ENCODE data around the gene SCAND1.

The SCAND1 gene

GRCh38 chr20:35947907-35948306, 6.4 kb downstream of the SCAND1 start:
- Mint-ChIP-seq H3K4me1 (ENCODE audit: low read depth) (peaks cover 20% of the 10 kb centered on the region), H3K27me3 (no peaks in the 10 kb centered on the region), H3K4me3 (no peak overlapping the region), H3K9me3 (ENCODE audit: low read depth) (no peaks in the 10 kb centered on the region), H3K27ac (peak overlapping the region; percentile 50), H3K36me3 (peaks cover 6% of the 10 kb centered on the region)

DNA sequence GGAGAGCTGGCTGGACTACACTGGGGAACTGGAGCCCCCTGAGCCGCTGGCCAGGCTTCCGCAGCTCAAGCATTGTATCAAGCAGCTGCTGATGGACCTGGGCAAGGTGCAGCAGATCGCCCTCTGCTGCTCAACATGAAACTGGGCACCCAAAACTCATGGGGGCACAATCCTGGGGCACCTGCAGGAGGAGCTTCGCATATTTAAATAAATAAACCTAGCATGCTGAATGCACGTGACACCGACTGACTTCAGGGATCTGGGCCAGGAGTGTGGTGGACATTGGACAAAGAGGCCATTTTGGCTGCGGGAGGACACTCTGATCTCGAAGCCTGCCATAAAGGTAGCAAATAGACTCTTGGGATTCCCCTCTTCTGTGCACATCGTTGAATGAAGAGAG, 6.8 kb downstream of the SCAND1 start:
- Mint-ChIP-seq H3K27ac (peak overlapping the region; percentile 50), H3K4me1 (ENCODE audit: low read depth) (peaks cover 16% of the 10 kb centered on the region), H3K36me3 (peaks cover 3% of the 10 kb centered on the region), H3K4me3 (no peak overlapping the region), H3K9me3 (ENCODE audit: low read depth) (no peaks in the 10 kb centered on the region), H3K27me3 (no peaks in the 10 kb centered on the region)

DNA sequence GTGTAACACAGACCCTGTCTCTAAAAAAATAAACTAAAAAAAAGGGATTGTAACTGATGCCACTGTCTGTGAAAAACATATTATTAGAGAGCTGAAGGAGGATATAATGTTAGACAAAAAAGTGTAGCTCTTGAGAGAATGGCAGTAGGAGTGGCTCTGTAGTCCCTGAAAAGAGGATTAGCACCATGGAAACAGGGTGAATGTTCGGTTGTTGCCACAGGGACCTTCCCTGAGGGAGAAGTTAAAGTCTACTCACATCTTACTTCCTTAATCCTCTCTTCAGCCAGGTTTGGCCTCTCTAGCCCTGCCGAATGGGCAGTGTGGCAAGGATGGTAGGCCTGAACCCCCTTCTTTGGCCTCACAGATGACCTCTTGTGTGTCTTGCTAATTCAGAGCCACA, 12.1 kb downstream of the SCAND1 start:
- Mint-ChIP-seq H3K27me3 (no peaks in the 10 kb centered on the region), H3K4me1 (ENCODE audit: low read depth) (no peaks in the 10 kb centered on the region), H3K36me3 (no peaks in the 10 kb centered on the region), H3K4me3 (no peak overlapping the region), H3K27ac (peak overlapping the region; percentile 34), H3K9me3 (ENCODE audit: low read depth) (no peaks in the 10 kb centered on the region)

DNA sequence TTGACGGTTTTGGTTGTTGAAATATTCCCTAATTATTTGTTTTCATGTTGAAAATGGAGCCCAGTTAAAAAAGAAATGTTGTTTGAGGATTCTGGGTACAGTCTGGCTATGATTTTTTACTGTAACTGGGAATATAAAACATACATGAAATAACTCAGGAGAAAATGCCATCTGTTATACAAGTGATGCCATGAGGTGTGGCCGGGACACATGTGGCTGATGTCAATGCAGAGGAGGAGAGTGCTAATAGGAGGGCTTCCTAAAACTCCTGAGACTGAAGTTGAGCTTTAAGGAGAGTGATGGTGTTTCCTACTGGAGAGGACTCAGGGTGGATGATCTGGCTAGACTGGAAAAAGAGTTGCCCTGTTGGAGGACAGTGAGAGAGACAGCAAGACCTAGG, 12.7 kb downstream of the SCAND1 start:
- Mint-ChIP-seq H3K27ac (peak overlapping the region; percentile 43), H3K4me3 (no peak overlapping the region), H3K9me3 (ENCODE audit: low read depth) (no peaks in the 10 kb centered on the region), H3K4me1 (ENCODE audit: low read depth) (no peaks in the 10 kb centered on the region), H3K36me3 (no peaks in the 10 kb centered on the region), H3K27me3 (no peaks in the 10 kb centered on the region)

GRCh38 chr20:35939264-35939663, 15.0 kb downstream of the SCAND1 start:
- Mint-ChIP-seq H3K4me3 (no peak overlapping the region), H3K4me1 (ENCODE audit: low read depth) (no peaks in the 10 kb centered on the region), H3K9me3 (ENCODE audit: low read depth) (no peaks in the 10 kb centered on the region), H3K27me3 (no peaks in the 10 kb centered on the region), H3K36me3 (no peaks in the 10 kb centered on the region), H3K27ac (no peak overlapping the region)

DNA sequence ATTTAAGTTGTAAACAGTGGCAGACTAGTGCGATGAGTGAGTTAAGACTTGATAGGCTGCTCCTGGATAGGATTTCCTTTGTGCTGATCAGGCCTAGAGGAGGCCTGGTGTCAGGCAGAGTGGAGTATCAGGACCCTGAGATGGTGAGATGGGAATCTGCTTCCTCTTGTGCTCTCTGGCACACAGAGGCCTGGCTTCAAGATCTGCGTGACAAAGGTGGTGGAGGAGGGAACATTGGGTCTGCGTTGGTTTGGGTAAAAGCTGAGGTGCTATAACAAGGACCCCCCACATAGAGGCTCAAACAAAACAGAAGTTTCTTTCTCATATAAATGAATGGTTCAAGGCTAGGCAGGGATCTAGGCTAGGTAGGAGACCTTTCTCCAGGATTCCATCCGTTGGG, 20.3 kb downstream of the SCAND1 start:
- H3K9me3 Mint-ChIP-seq (ENCODE audit: low read depth) = no peaks in the 10 kb centered on the region
- no peaks in the 10 kb centered on the region for H3K27me3 Mint-ChIP-seq
- H3K4me1 Mint-ChIP-seq (ENCODE audit: low read depth) = no peaks in the 10 kb centered on the region
- H3K27ac Mint-ChIP-seq = peak overlapping the region; percentile 50
- H3K4me3 Mint-ChIP-seq = no peak overlapping the region
- H3K36me3 Mint-ChIP-seq = peaks cover 7% of the 10 kb centered on the region

- Mint-ChIP-seq H3K27me3 (no peaks in the 10 kb centered on the region), H3K4me1 (ENCODE audit: low read depth) (no peaks in the 10 kb centered on the region), H3K27ac (peak overlapping the region; percentile 25)
Observed at GRCh38 chr20:35929301-35929700, 25.0 kb downstream of the SCAND1 start.

DNA sequence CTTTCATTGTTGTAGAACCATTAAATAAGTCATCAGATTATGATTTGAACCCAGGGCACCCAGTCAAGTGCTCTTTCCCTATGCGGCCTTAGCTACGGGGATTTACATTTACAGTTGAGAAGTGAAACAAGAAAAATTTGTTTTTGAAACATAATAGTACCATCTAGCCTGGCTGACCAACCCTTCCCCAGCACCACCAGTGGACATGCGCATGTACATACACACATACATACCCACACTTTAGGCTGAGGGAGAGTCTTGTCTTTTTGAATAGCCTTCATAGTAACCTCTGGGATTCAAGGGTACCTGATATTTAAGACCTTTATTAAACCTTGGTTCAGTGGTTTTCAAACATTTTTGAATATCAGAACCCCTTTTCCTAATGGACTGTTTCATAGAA, 33.8 kb downstream of the SCAND1 start:
- H3K4me1 Mint-ChIP-seq (ENCODE audit: low read depth) = no peaks in the 10 kb centered on the region
- no peaks in the 10 kb centered on the region for H3K9me3 Mint-ChIP-seq (ENCODE audit: low read depth)

More at GRCh38 chr20:35929301-35929700, 25.0 kb downstream of the SCAND1 start:
- Mint-ChIP-seq H3K9me3 (ENCODE audit: low read depth) (no peaks in the 10 kb centered on the region), H3K36me3 (peaks cover 12% of the 10 kb centered on the region), H3K4me3 (no peak overlapping the region)

GRCh38 chr20:35918021-35918420, 36.3 kb downstream of the SCAND1 start:
- H3K36me3 Mint-ChIP-seq = no peaks in the 10 kb centered on the region
- no peaks in the 10 kb centered on the region for H3K4me1 Mint-ChIP-seq (ENCODE audit: low read depth)
- H3K27ac Mint-ChIP-seq = no peak overlapping the region
- H3K9me3 Mint-ChIP-seq (ENCODE audit: low read depth) = no peaks in the 10 kb centered on the region
- H3K4me3 Mint-ChIP-seq = no peak overlapping the region
- no peaks in the 10 kb centered on the region for H3K27me3 Mint-ChIP-seq

More for the DNA sequence above, 33.8 kb downstream of the SCAND1 start:
- H3K27ac Mint-ChIP-seq = no peak overlapping the region
- H3K36me3 Mint-ChIP-seq = no peaks in the 10 kb centered on the region
- no peaks in the 10 kb centered on the region for H3K27me3 Mint-ChIP-seq
- H3K4me3 Mint-ChIP-seq = no peak overlapping the region

- Mint-ChIP-seq H3K27ac (no peak overlapping the region), H3K4me3 (no peak overlapping the region), H3K9me3 (ENCODE audit: low read depth) (no peaks in the 10 kb centered on the region), H3K27me3 (no peaks in the 10 kb centered on the region), H3K4me1 (ENCODE audit: low read depth) (no peaks in the 10 kb centered on the region), H3K36me3 (peaks cover 1% of the 10 kb centered on the region)
Observed at GRCh38 chr20:35917077-35917476, 37.2 kb downstream of the SCAND1 start.

- no peaks in the 10 kb centered on the region for H3K27me3 Mint-ChIP-seq
- H3K9me3 Mint-ChIP-seq (ENCODE audit: low read depth) = no peaks in the 10 kb centered on the region
- H3K4me1 Mint-ChIP-seq (ENCODE audit: low read depth) = peaks cover 20% of the 10 kb centered on the region
- no peak overlapping the region for H3K4me3 Mint-ChIP-seq
- peaks cover 2% of the 10 kb centered on the region for H3K36me3 Mint-ChIP-seq
- H3K27ac Mint-ChIP-seq = peak overlapping the region; percentile 64
Observed at GRCh38 chr20:35912881-35913280, 41.4 kb downstream of the SCAND1 start.

GRCh38 chr20:35910254-35910653, 44.0 kb downstream of the SCAND1 start:
- Mint-ChIP-seq H3K4me3 (no peak overlapping the region), H3K27ac (no peak overlapping the region), H3K9me3 (ENCODE audit: low read depth) (no peaks in the 10 kb centered on the region)

GRCh38 chr20:35909796-35910195, 44.5 kb downstream of the SCAND1 start:
- H3K4me3 Mint-ChIP-seq = no peak overlapping the region
- no peaks in the 10 kb centered on the region for H3K27me3 Mint-ChIP-seq
- no peaks in the 10 kb centered on the region for H3K9me3 Mint-ChIP-seq (ENCODE audit: low read depth)
- peak overlapping the region; percentile 72 for H3K27ac Mint-ChIP-seq
- peaks cover 32% of the 10 kb centered on the region for H3K4me1 Mint-ChIP-seq (ENCODE audit: low read depth)
- H3K36me3 Mint-ChIP-seq = peaks cover 8% of the 10 kb centered on the region

More at GRCh38 chr20:35910254-35910653, 44.0 kb downstream of the SCAND1 start:
- Mint-ChIP-seq H3K4me1 (ENCODE audit: low read depth) (peaks cover 28% of the 10 kb centered on the region), H3K36me3 (peaks cover 8% of the 10 kb centered on the region), H3K27me3 (no peaks in the 10 kb centered on the region)

- Mint-ChIP-seq H3K36me3 (peaks cover 8% of the 10 kb centered on the region), H3K4me1 (ENCODE audit: low read depth) (peaks cover 34% of the 10 kb centered on the region), H3K27me3 (no peaks in the 10 kb centered on the region), H3K9me3 (ENCODE audit: low read depth) (no peaks in the 10 kb centered on the region), H3K4me3 (no peak overlapping the region), H3K27ac (peak overlapping the region; percentile 72)
Observed at GRCh38 chr20:35909176-35909575, 45.1 kb downstream of the SCAND1 start.

- Mint-ChIP-seq H3K27ac (peak overlapping the region; percentile 61), H3K4me1 (ENCODE audit: low read depth) (peaks cover 34% of the 10 kb centered on the region), H3K4me3 (no peak overlapping the region)
Observed at GRCh38 chr20:35908007-35908406, 46.3 kb downstream of the SCAND1 start.

GRCh38 chr20:35907017-35907701, 47.1 kb downstream of the SCAND1 start:
- Mint-ChIP-seq H3K4me1 (ENCODE audit: low read depth) (peaks cover 37% of the 10 kb centered on the region), H3K9me3 (ENCODE audit: low read depth) (no peaks in the 10 kb centered on the region), H3K36me3 (peaks cover 8% of the 10 kb centered on the region), H3K27ac (peak overlapping the region; percentile 61), H3K27me3 (no peaks in the 10 kb centered on the region), H3K4me3 (no peak overlapping the region)

More at GRCh38 chr20:35908007-35908406, 46.3 kb downstream of the SCAND1 start:
- Mint-ChIP-seq H3K27me3 (no peaks in the 10 kb centered on the region), H3K9me3 (ENCODE audit: low read depth) (no peaks in the 10 kb centered on the region), H3K36me3 (peaks cover 8% of the 10 kb centered on the region)

All from activated naive CD8-positive, alpha-beta T cell (primary cell).